Activated T-helper 1 cell treated with Interleukin-2 at 50 U/mL for 16 hours (primary cell): ENCODE measurements around the gene FAM241A.
"Not testable (repeated sequence)": the region's sequence is repeated elsewhere in the genome, so short reads cannot be mapped to it uniquely, and the experiment has no call there.

Source experiments
- DNase-seq: peaks from one replicate; pipeline ENCODE4 v3.0.0-alpha.2; 2020; ENCODE audit warnings: low read depth

FAM241A gene

GRCh38 chr4:112173593-112174558, 28.6 kb downstream of the FAM241A start:
- no peak for DNase-seq

- DNase-seq, result no peak
Measured at GRCh38 chr4:112175840-112176239, 30.6 kb downstream of the FAM241A start.

GRCh38 chr4:112176596-112176995, 31.3 kb downstream of the FAM241A start:
- DNase-seq, result no peak

- DNase-seq, result not testable (repeated sequence)
Measured at GRCh38 chr4:112178741-112179140, 33.5 kb downstream of the FAM241A start.

DNA sequence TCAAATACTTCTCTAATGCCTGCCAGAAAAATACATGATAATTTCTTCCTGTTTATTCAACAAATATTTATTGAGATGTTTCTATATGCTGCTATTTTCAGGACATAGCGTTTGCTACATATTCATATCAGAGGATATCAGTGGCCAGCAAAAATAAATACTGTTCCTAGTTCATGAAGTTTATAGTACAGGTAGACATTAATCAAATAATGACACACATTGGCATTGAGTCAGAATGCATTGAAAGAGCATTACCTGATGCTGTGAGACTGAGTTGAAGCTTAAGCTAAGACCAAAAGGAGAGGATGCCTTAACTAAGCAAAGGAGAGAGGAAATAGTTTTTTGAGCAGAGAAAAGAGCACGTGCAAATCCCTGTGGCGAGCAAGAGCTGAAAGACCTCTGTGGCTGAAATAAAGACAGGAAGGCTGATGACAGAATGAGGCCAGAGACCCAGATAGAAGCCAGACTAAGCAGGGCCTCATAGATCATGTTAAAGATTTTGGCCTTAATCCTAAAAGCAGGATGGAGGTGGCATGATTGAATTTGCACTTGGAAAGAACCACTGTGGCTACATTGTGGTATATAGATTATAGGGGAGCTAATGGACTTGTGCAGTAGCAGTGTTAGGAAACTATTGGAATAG, 36.2 kb downstream of the FAM241A start:
- DNase-seq, result no peak

DNA sequence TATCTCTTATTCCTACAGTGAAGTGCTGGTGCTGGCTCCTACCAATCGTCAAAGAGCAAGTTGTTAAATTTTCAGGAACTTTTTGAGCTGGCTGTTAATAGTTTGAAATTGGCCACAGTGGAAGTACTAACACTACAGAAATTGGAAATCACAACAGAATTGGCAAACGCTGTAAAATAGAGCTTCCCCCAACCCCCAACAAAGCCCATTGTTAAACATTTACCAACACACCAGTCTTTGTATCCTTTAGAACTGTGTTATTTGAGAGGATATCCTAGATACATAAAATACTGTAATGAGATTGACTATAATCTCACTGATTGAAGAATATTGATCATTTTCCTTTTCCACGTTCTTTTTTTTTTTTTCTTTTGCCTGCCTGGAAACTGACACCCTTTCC, 37.4 kb downstream of the FAM241A start:
- DNase-seq, result no peak

DNA sequence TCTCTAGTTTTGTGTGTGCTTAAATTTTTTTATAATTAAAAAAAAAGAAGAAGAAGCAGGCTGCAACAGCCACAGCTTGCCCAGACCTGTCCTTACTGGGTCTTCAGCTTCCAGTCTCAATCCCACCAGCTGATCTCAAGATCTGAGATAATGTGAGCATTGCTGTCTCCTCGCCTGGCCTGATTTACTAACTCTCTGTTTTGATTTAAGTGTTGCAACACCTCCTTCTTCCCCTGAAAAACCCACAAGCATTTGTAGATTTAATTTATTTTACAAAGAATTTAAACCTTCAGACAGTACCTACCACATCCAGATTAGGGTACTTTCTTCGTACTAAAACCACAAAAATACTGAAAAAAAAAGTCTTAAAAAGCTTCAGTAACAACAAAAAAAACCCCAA, 38.0 kb downstream of the FAM241A start:
- no peak for DNase-seq

DNA sequence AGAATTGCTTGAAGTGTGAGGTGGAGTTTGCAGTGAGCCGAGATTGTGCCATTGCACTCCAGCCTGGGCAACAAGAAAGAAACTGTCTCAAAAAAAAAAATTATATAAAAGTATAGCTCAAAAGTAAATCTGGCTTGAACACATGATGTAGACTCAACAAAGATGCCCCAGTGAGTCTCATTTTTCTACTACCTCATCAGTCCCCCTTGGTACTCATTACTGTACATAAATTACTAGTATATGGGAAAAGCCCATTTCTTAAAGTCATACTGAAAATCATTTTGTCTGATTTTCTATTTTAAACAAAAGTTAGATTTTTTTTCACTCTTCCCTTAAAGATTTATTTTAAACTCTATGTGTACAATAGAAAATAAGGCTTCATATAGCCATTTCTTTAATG, 39.2 kb downstream of the FAM241A start:
- no peak for DNase-seq

- DNase-seq, result no peak
Measured at GRCh38 chr4:112185334-112185733, 40.1 kb downstream of the FAM241A start.

DNA sequence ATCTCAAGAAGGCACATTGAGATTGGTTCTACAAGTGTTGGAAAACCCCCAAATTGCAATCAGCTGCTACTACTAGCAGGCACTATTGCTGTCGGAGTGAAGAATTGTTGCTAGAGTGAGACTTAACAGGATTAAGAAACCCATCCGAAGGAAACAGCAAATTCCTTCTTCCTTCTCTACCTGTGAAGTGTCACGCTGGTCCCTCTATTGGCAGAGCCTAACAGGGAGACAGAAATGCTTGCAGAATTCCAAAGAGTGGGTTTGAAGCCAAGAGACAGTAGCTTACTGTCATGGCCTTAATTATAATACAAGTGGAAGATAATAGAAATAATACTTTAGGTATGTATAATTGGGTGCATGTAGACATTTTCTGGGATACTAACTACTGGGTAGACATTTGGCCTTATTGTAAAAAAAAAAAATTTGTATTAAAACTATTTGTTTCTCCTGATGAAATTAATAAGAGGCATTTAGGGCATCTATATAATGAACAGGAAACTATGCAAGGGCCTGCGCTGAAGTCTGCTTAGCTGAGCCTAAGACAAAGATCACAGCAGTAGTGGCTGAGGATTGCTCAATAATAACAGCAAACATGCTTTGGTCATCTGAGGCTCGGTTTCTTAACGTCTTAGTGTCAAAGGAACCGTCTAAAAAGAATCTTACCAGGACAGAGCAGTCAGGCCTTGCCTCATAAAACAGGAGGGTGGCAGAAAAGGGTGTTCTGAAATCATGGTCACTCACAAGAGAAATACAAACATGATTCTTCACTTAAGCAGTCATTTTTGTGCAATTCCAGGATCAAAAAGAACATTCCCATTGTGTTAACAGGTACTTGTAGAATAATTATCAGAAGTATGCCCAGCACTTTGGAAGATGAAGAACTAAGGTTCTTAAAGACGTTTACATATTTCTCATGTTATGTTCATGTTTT, 40.8 kb downstream of the FAM241A start:
- DNase-seq, result no peak

GRCh38 chr4:112189754-112190153, 44.5 kb downstream of the FAM241A start:
- DNase-seq, result no peak

DNA sequence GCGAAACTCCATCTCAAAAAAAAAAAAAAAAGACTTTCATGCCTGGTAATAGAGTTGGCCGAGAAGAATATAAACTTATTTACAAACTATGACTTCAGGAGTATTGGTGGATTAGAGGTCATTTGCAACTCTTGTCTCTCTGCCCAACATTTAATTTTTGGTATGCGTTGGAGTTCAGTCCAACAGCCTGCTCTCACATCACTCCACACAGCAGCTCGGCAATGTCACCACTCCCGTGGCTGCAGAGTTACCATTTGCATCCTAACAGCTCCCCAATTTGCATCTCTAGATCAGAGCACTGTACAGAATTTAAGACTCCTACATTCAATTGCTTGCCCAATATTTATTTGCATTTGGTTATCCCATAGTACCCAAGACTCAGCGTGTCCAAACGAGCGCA, 45.4 kb downstream of the FAM241A start:
- no peak for DNase-seq

DNA sequence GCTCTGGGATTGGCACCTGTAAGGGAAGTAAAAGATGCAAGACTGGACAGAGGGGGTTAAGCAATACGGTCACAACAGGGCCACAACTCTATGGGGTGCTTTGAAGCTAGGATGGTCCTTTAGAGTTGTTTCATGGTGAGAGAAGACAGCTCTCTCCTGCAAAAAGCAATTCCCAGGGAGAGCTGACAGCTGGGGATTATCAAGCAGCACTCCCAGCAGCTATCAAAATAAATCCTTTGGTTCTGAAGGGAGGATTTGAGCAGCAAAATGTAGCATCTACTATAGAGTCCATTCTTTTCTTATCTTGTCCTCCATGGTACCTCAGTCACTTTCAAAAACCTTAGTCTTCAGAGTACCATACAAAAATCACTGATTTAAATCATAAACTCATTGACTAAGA, 51.2 kb downstream of the FAM241A start:
- no peak for DNase-seq

DNA sequence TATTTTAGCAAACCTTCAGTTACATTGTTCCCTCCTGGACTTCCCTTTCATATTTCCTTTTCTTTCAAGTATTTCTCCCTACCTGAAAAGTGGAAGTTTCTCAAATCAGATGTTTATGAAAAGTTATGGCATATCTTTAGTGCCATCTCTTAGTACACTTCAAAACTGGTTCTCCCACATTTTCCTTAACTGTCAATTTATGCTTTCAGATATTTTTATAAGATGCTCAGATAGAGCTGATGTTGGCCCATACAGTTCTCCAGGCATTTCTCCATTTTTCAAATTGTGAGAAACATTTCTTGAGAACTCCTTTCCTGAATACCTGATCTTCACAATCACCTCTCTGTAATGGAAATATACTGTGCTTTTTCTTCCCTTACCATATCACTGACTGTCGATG, 53.8 kb downstream of the FAM241A start:
- no peak for DNase-seq

GRCh38 chr4:112201915-112202505, 56.8 kb downstream of the FAM241A start:
- no peak for DNase-seq

- no peak for DNase-seq
Measured at GRCh38 chr4:112203593-112203992, 58.3 kb downstream of the FAM241A start.

- no peak for DNase-seq
Measured at GRCh38 chr4:112206431-112206830, 61.2 kb downstream of the FAM241A start.

DNA sequence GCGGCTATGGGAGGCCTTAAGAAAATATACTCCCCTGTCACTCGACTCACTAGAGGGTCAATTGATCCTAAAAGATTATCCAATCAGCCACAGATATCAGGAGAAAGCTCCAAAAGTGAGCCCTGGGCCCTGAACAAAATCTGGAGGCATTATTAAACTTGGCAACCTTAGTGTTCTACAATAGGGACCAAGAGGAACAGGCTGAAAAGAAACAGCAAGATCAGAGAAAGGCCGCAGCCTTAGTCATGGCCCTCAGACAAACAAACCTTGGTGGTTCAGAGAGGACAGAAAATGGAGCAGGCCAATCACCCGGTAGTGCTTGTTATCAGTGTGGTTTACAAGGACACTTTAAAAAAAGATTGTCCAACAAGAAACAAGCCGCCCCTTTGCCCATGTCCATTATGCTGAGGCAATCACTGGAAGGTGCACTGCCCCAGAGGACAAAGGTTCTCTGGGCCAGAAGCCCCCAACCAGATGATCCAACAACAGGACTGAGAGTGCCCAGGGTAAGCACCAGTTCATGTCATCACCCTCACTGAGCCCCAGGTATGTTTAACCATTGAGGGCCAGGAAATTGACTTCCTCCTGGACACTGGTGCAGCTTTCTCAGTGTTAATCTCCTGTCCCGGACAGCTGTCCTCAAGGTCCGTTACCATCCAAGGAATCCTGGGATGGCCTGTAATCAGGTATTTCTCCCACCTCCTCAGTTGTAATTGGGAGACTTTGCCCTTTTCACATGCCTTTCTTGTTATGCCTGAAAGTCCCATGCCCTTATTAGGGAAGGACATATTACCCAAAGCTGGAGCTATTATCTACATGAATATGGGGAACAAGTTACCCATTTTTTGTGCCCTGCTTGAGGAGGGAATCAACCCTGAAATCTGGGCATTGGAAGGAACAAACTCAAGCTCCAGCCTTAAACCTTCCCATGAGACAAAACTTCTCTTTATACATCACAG, 63.2 kb downstream of the FAM241A start:
- not testable (repeated sequence) for DNase-seq

GRCh38 chr4:112210777-112211176, 65.5 kb downstream of the FAM241A start:
- DNase-seq, result no peak

GRCh38 chr4:112213091-112213490, 67.8 kb downstream of the FAM241A start:
- no peak for DNase-seq

DNA sequence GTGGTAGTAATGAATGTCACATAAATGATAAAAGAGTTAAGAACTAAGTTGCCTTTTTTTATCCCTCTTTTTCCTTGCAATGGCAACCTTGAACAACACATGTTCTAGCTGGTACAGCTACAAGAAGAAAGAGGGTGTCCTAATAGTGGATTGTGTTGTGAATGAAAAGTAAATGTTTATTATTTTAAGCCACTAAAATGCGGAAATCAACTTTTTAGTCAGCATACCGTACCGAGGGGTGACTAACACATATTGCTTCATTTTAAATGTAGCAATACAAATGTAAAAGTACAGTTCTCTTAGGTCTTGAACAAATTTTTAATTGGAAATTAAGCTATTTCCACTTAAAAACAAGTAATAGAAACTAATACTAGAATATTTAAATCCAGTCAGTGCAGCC, 68.6 kb downstream of the FAM241A start:
- no peak for DNase-seq
